Measurements from ENCODE around the gene CYP2A6.
A peak's percentile ranks its signal among the peaks of the same experiment; 100 is the strongest.

- TF ChIP-seq CTCF (IDR thresholded peaks at IDR 0.05) (no peak), POLR2A (IDR thresholded peaks at IDR 0.05) (peak in 1 of 2 donors; percentile 31)
Measured at GRCh38 chr19:40798683-40799557, 51.3 kb downstream of the CYP2A6 start, which contains the start of gene EGLN2.
